Dermis microvascular lymphatic vessel endothelial cell (primary cell): ENCODE data around the gene DDX39B. TPM values are rescaled to one million over a fixed set of nuclear protein-coding genes. Genes with fewer than 3 reads are reported as not detected.

ENCODE experiments used
- DNase-seq, 2 donors: peaks; one replicate each; pipeline versions ENCODE4 v3.0.0 to v3.0.0-alpha.2; 2010; ENCODE audit warnings: low read depth in 2 of 2
- total RNA-seq: library from RNA; depleted of rRNA; stranded (reverse); fragments of >200 nt; gene quantifications from 2 replicates; pipeline ENCODE4 v1.2.1, GENCODE V29; 2014

DDX39B gene
- total RNA-seq, 1 donor from 2014 or later, result 410 TPM

DNA sequence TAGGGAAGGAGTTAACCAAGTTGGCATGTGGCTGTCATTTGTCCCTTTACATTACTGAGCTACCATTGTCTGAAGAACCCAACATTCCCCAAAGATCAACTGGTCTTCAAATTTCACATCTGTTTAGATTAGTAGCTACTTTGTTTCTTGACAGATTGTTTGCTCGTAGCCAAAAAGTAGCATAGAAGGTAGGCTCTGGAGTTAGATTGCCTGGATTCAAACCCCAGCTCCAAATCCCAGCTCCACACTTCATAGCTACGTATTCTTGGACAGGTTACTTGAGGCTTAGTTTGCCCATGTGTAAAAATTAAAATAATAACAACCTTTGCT lies 6.7 kb upstream of the DDX39B start:
- no peak for DNase-seq

DNA sequence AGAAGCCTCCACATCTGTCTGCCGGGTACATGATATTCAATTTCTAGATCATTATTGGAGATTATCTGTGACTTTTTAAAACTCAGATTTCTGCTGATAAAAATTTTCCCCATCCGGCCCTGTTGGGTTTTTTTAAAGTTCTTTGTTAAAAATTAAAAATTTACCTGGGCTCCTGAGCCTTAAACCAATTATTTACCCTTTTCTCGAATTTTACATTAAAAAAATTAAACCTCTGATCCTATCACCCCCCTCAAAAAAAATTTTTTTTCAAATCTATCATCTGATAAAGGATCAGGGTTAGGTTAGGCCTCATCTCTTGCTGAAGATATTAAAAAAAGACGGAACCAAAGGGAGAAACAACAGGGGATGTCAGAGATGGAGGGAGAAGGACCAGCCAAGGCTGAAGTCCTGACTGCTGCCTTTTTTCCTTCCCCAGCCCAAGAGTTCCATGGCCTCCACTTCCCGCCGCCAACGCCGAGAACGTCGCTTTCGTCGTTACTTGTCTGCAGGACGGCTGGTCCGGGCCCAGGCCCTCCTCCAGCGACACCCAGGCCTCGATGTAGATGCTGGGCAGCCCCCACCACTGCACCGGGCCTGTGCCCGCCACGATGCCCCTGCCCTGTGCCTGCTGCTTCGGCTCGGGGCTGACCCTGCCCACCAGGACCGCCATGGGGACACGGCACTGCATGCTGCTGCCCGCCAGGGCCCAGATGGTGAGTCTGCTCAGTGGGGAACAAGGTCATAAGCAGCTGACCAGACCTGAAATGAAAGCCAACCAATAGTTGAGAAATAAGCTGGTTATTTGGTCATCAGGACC lies 6.1 kb upstream of the DDX39B start:
- DNase-seq, result no peak

DNA sequence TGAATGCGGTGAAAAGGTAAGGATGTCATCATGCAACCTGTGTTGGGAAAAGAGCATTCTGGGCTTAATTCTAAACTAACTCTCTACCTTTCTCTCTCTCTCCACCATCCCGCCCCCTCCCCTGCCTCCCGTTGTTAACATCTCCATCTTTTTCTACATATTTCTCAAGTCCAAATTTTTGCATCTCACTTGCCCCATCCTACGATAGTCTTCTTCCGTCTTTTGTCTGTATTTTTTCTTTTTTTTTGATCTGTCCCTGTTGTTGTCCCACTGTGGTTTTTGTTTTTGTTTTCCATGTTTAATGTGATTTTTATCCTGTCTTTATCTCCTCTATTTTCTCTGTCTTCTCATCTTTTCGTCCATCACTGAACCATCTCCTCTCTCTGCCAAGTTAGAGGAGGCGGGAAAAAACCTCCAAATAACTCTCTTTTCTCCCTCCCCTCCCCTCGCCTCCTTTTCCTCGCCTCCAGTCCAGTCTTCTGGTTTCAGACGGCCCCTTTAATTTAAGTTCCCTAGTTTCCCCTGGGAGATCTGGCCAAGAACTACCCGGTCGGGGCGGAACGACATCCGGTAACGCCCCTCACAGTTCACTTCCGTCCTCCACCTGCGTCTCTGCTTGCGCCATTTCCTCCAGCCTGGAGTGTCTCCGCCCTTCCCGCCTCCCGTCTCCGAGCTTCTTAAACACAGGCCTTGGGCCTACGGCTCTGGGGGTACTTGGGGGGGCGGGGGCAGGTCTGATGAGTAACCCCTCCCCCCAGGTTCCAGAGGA lies 5.3 kb upstream of the DDX39B start, which contains the start of gene NFKBIL1:
TSS of gene NFKBIL1 (plus strand) at position 651 of the 769 bp plus-strand sequence. CDS start at position 738, 87 bp downstream.
- DNase-seq, result peak; percentile 60 to 95

DNA sequence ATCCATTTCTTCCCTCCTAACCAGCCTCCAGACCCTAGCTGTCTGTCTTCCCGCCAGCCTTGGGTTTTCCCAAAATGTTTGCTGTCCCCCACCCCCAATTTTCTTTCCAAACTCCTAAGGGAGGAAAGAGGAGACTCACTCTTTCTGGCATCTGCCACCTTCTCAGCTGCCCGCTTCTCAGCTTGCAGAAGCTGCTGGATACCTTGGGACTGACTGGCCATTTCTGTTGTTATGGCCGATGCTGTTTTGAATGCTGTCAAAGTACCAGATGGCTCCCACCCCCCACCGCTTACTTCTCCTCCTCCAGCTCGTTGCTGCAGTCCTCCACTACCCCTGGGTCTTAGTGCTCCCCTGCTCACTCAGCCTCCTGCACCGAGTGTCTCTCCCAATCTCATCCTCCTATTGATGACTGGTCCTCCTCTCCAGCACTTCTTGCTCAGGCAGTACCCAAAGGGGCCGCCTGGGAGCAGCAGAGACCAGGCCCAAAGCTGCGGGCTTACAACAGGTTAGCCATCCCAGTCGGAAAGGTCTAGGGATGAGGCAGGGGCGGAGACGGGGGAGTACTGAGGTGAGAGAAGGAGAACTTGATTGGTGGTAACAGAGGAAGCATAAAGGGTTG lies 4.6 kb upstream of the DDX39B start, which contains the start of gene ATP6V1G2:
TSS of gene ATP6V1G2 (minus strand) at position 270 of the 619 bp plus-strand sequence. CDS start at position 221, 49 bp downstream.
- DNase-seq, result peak; percentile 76 to 89

DNA sequence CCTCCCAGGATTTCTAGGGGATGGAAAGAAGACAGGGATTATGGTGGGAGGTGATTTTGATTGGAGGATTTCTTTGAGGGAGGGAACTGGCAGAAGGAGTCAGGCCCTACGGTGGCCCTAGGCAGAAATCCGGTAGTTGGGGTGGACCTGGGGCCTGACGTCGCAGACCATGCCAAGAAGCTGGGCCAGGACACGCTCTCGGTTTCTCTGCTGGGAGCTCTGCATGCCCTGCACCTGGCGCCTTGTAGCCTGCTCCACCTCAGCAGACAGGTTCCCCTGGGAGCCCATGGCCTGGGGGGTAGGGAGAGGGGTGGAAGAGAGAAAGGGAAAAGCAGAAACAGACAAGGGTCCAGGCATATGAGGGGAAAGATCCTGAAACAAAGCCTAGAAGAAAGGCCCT lies 3.5 kb upstream of the DDX39B start:
- no peak for DNase-seq

DNA sequence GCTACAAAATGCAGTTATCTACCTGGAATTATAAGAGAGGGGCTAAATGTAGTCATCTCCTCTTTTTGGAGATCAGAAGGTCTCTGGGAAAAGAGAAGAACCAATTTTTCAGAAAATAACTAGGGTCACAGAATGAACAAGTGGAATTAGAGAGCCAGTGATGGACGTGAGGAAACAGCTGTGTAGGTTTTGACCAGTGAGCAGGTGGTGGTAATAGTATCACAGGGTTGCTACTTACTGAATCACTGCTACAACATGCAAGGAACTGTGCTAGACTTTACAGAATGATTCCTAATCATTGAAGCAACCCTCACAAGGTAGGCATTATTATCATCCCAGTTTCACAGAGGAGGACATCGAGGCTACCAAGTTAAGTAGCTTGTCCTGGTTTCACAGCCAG lies 2.9 kb upstream of the DDX39B start:
- DNase-seq, result no peak

GRCh38 chr6:31543639-31544038 lies 1.8 kb upstream of the DDX39B start:
- no peak for DNase-seq

GRCh38 chr6:31541059-31541657 lies 645 bp downstream of the DDX39B start:
- peak in 1 of 2 donors; percentile 54 for DNase-seq

DNA sequence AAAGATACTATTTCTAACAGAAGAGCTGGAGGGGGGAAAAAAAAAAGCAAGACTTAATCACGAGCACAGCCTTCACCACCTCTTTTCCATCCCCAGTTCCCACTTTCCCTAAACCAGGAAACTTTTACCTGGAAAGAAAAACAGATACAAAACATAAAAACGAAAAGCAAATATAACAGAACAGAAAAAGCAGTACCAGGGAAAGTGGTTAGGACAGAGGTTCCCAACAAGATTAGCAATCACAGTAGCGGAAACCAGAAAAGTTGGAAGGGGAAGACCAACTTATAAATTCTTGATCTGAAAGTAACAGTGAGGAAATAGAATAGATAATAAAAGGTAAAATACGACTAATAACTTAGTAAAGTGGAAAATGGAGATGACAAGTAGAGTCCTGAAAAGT lies 1.2 kb downstream of the DDX39B start:
- no peak for DNase-seq

DNA sequence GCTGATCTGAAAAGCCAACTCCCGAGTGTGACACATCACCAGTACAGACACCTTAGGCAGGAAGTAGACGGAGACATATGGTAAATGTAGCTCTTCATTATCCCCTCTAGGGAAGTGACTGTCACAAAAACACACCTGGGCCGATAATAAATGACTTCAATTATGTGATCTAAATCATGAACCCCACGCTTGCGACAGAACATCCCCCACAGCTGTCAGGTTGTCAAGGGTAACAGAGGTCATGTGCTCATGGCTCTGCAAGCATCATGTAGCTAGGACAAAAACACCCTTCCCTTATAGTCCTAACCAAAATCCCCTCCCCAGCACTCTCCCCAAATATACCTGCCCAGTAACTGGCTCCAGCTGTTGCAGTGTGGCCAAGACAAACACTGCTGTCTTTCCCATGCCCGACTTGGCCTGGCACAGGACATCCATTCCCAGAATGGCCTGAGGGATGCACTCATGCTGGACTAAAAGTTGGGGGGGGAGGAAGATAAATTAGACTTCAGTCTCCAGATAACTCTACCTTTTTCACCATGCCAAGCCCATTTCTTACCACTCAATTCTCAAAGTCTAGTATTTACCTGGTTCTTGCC lies 2.9 kb downstream of the DDX39B start:
- no peak for DNase-seq

DNA sequence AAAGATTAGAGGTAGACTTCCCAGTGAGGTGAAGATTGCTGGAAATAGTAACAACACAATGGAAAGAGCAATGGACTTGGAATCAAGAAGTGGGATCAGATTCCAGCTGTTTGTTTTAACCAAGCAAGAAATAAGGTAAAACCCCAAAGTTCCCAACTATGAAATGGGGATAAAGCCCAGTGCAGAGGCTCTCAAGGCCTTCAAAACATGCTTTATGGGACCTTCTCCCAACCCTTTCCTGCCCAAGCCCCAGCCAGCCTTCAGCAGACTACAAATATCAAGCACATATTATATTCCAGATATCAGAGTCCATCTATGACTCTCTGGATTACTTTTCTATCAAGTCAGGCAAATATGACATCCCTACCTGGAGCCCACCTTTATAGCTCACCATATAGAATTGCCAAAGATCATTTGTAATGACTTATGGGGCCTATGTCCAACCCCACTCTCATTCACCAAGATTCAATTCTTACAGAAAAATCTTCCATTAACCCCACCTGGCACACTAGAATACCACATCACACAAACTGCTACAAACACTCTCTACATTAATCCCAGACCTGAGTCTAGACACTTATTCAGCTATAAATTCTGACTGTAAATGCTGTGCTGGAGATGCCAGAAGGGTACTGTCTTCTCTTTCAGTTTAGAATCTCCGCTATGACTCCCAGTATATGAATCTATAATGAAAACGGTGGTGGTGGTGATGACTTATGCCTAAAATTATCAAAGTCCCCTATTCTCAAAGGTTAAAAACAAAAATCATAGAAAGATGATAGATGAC lies 6.1 kb downstream of the DDX39B start:
- no peak for DNase-seq

DNA sequence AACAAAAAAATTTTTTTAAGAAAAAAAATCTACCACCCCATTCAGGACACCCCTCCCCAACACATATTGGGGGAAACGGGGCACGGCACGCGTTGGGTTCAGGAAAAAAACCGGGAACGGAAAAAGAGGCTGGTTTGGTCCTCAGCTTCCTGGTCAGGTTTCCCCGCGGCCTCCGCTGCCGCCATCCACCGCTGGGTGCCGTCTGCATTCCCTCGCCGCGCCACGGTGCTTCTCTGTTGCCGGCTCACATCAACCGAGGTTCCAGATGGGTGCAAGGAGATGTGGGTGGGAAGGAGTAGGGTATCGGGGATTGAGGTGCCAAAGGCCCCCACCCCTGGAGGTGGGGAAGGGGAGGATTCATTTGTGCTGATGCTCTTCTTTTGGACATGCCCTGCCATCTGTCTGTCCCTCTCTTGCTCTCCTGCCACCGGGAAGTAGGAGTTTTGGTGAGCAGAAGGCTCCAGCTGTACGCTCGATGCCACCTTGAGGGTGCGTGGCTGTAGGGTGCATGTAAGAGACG lies 7.2 kb downstream of the DDX39B start:
- no peak for DNase-seq

DNA sequence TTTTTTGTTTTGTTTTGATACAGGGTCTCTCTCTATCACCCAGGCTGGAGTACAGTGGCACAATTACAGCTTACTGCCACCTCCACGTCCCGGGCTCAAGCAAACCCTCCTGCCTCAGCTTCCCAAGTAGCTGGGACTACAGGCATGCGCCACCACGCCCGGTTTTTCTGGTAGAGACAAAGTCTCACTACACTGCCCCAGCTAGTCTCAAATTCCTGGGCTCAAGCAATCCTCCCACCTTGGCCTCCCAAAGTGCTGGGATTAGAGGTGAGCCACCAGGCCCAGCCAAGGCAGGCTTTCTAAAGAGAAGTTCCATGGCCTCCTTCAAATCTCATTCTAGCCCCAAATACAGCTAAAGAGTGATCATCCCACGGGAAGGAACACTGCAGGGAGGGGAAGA lies 7.8 kb downstream of the DDX39B start:
- no peak for DNase-seq

- no peak for DNase-seq
Measured at GRCh38 chr6:31533455-31533841, 8.4 kb downstream of the DDX39B start.

DNA sequence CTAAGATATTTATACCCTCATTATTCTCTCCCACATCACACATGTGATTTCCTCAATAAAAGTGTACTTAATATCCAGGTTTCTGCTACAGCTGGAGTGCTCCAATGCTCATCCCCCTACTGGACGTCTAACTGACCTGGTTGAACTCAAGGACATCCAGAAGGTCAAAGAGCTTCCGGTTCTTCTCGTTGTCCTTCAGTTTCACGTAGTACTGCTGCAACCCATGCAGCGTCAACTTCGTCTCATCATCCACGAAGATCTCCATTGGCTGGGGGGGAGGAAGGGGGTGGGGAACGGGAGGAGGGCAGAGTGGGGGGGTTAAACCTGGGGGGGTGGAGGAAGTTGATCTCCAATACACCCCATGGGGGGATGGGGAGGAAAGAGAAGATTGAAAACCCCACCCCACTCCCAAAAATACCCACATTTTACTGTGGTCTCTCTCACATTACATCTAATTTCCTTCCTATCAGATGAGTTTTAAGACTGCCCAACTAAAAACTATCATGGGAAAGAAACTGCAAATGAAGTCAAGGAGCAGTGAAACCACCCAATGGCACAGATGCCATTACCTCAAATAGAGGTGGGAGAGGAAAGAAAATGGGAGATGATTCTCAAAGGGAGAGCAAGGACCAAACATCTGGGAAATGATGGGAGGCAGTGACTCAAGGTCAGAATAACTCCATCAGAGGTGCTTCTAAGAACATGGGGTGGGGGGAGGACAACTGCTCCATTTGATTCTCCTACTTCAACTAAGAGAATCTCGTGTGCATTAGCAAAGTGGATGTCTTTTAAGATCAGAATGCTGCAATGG lies 9.0 kb downstream of the DDX39B start:
- no peak for DNase-seq

- DNase-seq, result no peak
Measured at GRCh38 chr6:31531771-31532643, 9.8 kb downstream of the DDX39B start.

DNA sequence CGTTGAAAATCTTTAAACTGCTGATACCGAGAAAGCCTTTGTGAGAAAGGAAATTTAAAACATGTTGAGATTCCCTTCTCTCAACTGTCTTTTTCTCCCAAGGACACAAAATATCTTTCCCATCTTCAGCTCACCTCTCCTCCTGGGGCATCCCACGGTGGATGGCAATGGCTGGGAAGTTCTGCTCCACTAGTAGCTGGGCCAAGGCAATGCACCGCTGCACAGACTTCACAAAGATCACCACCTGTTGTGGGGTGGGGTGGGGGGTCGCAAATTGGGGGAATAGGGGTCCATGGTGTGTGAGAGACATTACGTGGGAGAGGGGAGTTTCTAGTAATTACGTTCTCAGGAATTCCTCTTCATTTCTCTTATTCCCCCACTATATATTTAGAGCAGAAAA lies 10.6 kb downstream of the DDX39B start:
- no peak for DNase-seq

- no peak for DNase-seq
Measured at GRCh38 chr6:31530659-31531058, 11.1 kb downstream of the DDX39B start.
